Testis (tissue), 2 donors: Measurements from ENCODE around the gene EIF5A2.

Experiments
- POLR2A ChIP-seq: fragments of 450-650 bp; IDR thresholded peaks from one replicate; pipeline ENCODE4 v1.6.1; 2017; ENCODE audit warnings: antibody characterized with exemption, mild to moderate bottlenecking, moderate library complexity
- TF ChIP-seq, protein P1 (sequence below), 3 experiments: fragments of 450-650 bp in 2 of 3; fragments of 200-600 bp in 1 of 3; sonication (generic) in 1 of 3; IDR thresholded peaks; one replicate each; pipeline ENCODE4 v1.5.1; 2016 to 2019; ENCODE audit warnings: antibody characterized with exemption in 3 of 3, mild to moderate bottlenecking in 2 of 3, moderate library complexity in 1 of 3

GRCh38 chr3:170914690-170915089 is 6.3 kb upstream of the EIF5A2 start:
- no peak for TF ChIP-seq POLR2A
- TF ChIP-seq, protein P1, sequence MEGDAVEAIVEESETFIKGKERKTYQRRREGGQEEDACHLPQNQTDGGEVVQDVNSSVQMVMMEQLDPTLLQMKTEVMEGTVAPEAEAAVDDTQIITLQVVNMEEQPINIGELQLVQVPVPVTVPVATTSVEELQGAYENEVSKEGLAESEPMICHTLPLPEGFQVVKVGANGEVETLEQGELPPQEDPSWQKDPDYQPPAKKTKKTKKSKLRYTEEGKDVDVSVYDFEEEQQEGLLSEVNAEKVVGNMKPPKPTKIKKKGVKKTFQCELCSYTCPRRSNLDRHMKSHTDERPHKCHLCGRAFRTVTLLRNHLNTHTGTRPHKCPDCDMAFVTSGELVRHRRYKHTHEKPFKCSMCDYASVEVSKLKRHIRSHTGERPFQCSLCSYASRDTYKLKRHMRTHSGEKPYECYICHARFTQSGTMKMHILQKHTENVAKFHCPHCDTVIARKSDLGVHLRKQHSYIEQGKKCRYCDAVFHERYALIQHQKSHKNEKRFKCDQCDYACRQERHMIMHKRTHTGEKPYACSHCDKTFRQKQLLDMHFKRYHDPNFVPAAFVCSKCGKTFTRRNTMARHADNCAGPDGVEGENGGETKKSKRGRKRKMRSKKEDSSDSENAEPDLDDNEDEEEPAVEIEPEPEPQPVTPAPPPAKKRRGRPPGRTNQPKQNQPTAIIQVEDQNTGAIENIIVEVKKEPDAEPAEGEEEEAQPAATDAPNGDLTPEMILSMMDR (IDR thresholded peaks at IDR 0.05): no peak
